Natural killer cell (primary cell): ENCODE measurements around the gene MZB1. TPM values are rescaled to one million over a fixed set of nuclear protein-coding genes. Genes with fewer than 3 reads are reported as not detected.

Experiments used
- ATAC-seq, 3 donors: fragments of 150-1000 bp in 2 of 3; fragments of 200-7000 bp in 1 of 3; cut with Tn5 transposase; 1 replicate in 1 of 3; 2 replicates in 2 of 3; pipeline ENCODE4 v1.10.0; 2021; ENCODE audit warnings: mild to moderate bottlenecking in 2 of 3, moderate library complexity in 2 of 3
- DNase-seq, 2 donors: peaks; one replicate each; pipeline versions ENCODE4 v3.0.0 to v3.0.0-alpha.2; 2013 to 2021; ENCODE audit warnings: mixed read lengths in 1 of 2
- H3K27ac ChIP-seq: one replicate; pipeline ENCODE4 v1.5.1; 2013; ENCODE audit warnings: mild to moderate bottlenecking, low read length
- H3K27me3 ChIP-seq: one replicate; pipeline ENCODE4 v1.6.1; 2013; ENCODE audit warnings: low read length; ENCODE audit not compliant: control insufficient read depth, insufficient read depth
- H3K36me3 ChIP-seq: one replicate; pipeline ENCODE4 v1.6.1; 2013; ENCODE audit warnings: low read length; ENCODE audit not compliant: control insufficient read depth, insufficient read depth
- H3K4me1 ChIP-seq: one replicate; pipeline ENCODE4 v1.6.1; 2013; ENCODE audit warnings: low read length; ENCODE audit not compliant: control insufficient read depth, insufficient read depth
- H3K4me3 ChIP-seq: one replicate; pipeline ENCODE4 v1.5.1; 2013; ENCODE audit warnings: low read length
- H3K9me3 ChIP-seq: one replicate; pipeline ENCODE4 v1.6.1; 2013; ENCODE audit warnings: low read length; ENCODE audit not compliant: control insufficient read depth, insufficient read depth
- H3K27ac Mint-ChIP-seq, 2 donors: one replicate each; pipeline ENCODE4 v1.8.0; 2022; ENCODE audit warnings: mild to moderate bottlenecking in 2 of 2, mixed read lengths in 2 of 2, moderate library complexity in 1 of 2
- H3K27me3 Mint-ChIP-seq, 2 donors: one replicate each; pipeline ENCODE4 v1.8.0; 2022; ENCODE audit warnings: low read depth in 2 of 2, mixed read lengths in 2 of 2
- H3K36me3 Mint-ChIP-seq: one replicate; pipeline ENCODE4 v1.8.0; 2022; ENCODE audit warnings: mixed read lengths
- H3K4me1 Mint-ChIP-seq, 2 donors: one replicate each; pipeline ENCODE4 v1.8.0; 2022; ENCODE audit warnings: mixed read lengths in 2 of 2
- H3K4me3 Mint-ChIP-seq: one replicate; pipeline ENCODE4 v1.8.0; 2022; ENCODE audit warnings: mild to moderate bottlenecking, moderate library complexity, mixed read lengths
- H3K9me3 Mint-ChIP-seq, 2 donors: one replicate each; pipeline ENCODE4 v1.8.0; 2022; ENCODE audit warnings: mixed read lengths in 2 of 2
- CTCF ChIP-seq: fragments of 200-600 bp; IDR thresholded peaks from one replicate; pipeline ENCODE4 v1.8.0; 2022; ENCODE audit warnings: antibody characterized with exemption
- WGBS: methylation state at CpG from one replicate; pipeline ENCODE4 v1.1.7; 2013; ENCODE audit warnings: missing lambda C conversion rate; ENCODE audit not compliant: insufficient coverage; 5-methylcytosine and 5-hydroxymethylcytosine counted together
- intact Hi-C: fragments of 100-400 bp; cut with micrococcal nuclease; formaldehyde crosslinking; loops from one replicate; pipeline ENCODE4 v1.14.2; 2022
- total RNA-seq, 4 donors: library from RNA; stranded (reverse); fragments of 120-200 nt in 1 of 4; gene quantifications; one replicate each; pipeline versions ENCODE4 v1.2.3 to v1.2.4, GENCODE V29; 2013 to 2022

MZB1 gene
- total RNA-seq, 3 donors from 2014 or later (not counting 1 experiment from before 2014, with no cell fraction given): 2.0 to 60.0 (median 2.8) TPM

GRCh38 chr5:139393497-139394122 is 3.9 kb upstream of the MZB1 start:
- peak overlapping the region; percentile 62 for H3K4me3 ChIP-seq
- DNase-seq (no peak), ATAC-seq (no peak)
- Mint-ChIP-seq H3K27me3 (no peaks in the 10 kb centered on the region), H3K4me1 (peaks cover 39 to 41% of the 10 kb centered on the region in 2 donors), H3K9me3 (no peaks in the 10 kb centered on the region), H3K4me3 (peak overlapping the region; percentile 88), H3K27ac (peak overlapping the region; percentile 62 to 95), H3K36me3 (no peaks in the 10 kb centered on the region)
- H3K4me1 ChIP-seq: peaks cover 55% of the 10 kb centered on the region
- H3K27ac ChIP-seq: no peak overlapping the region
- no peaks in the 10 kb centered on the region for H3K36me3 ChIP-seq
- 17% methylated on average over 49 of the region's 49 CpGs for WGBS
- no peak for TF ChIP-seq CTCF
- H3K9me3 ChIP-seq: no peaks in the 10 kb centered on the region
- no peaks in the 10 kb centered on the region for H3K27me3 ChIP-seq
- intact Hi-C loops: loop anchor here (5.0 kb wide), 1 partner anchor 121 kb away; no protein-coding TSS in a partner anchor

- peak overlapping the region; percentile 62 to 95 for H3K27ac Mint-ChIP-seq
- H3K4me1 Mint-ChIP-seq: peaks cover 39 to 47% of the 10 kb centered on the region in 2 donors
- peak; percentile 74 to 87 for DNase-seq
- H3K9me3 Mint-ChIP-seq: no peaks in the 10 kb centered on the region
- no peaks in the 10 kb centered on the region for H3K27me3 Mint-ChIP-seq
- Histone ChIP-seq H3K36me3 (no peaks in the 10 kb centered on the region), H3K9me3 (no peaks in the 10 kb centered on the region), H3K4me3 (peak overlapping the region; percentile 62), H3K27ac (peak overlapping the region; percentile 17), H3K4me1 (peaks cover 62% of the 10 kb centered on the region), H3K27me3 (no peaks in the 10 kb centered on the region)
- TF ChIP-seq CTCF: peak; percentile 69
- ATAC-seq: peak; percentile 61 to 80 (median 67)
- peak overlapping the region; percentile 88 for H3K4me3 Mint-ChIP-seq
- WGBS: under 1% methylated on average over 77 of the region's 77 CpGs
- intact Hi-C loops: loop anchor here (5.0 kb wide), 1 partner anchor 121 kb away; no protein-coding TSS in a partner anchor
- H3K36me3 Mint-ChIP-seq: no peaks in the 10 kb centered on the region
Observed at GRCh38 chr5:139392678-139393496, 3.2 kb upstream of the MZB1 start.

- Mint-ChIP-seq H3K4me3 (peak overlapping the region; percentile 88), H3K9me3 (no peaks in the 10 kb centered on the region), H3K4me1 (peaks cover 39 to 50% of the 10 kb centered on the region in 2 donors), H3K36me3 (no peaks in the 10 kb centered on the region), H3K27me3 (no peaks in the 10 kb centered on the region), H3K27ac (peak overlapping the region in 1 of 2 donors; percentile 95)
- Histone ChIP-seq H3K27me3 (no peaks in the 10 kb centered on the region), H3K9me3 (no peaks in the 10 kb centered on the region), H3K4me1 (peaks cover 67% of the 10 kb centered on the region), H3K36me3 (no peaks in the 10 kb centered on the region), H3K27ac (peak overlapping the region; percentile 75), H3K4me3 (peak overlapping the region; percentile 62)
- under 1% methylated on average over 36 of the region's 36 CpGs for WGBS
- DNase-seq: no peak
- ATAC-seq: peak; percentile 16 to 22 (median 17)
- TF ChIP-seq CTCF: no peak
- intact Hi-C loops: loop anchor here (5.0 kb wide), 1 partner anchor 120 kb away; no protein-coding TSS in a partner anchor
Observed at GRCh38 chr5:139392324-139392677, 2.6 kb upstream of the MZB1 start.
